Body of pancreas (tissue), 4 donors: ENCODE results near the gene TRAFD1. TPM values are rescaled to one million over a fixed set of nuclear protein-coding genes. Genes with fewer than 3 reads are reported as not detected.

Experiments
- ATAC-seq: fragments of 150-250 bp; one replicate; pipeline ENCODE4 v1.9.1; 2016
- DNase-seq, 4 donors: peaks; one replicate each; pipeline ENCODE4 v3.0.0-alpha.2; 2019
- H3K27ac ChIP-seq, 4 donors: fragments of 200-600 bp; sonication (generic); 1 replicate in 3 of 4; 2 replicates in 1 of 4; pipeline versions ENCODE4 v1.5.1 to v1.6.1; 2016 to 2019; ENCODE audit warnings: mild to moderate bottlenecking in 1 of 4, mixed read lengths in 1 of 4, moderate library complexity in 1 of 4
- H3K27me3 ChIP-seq, 2 donors: fragments of 200-600 bp; sonication (generic); one replicate each; pipeline ENCODE4 v1.6.0; 2016; ENCODE audit warnings: mild to moderate bottlenecking in 1 of 2
- H3K36me3 ChIP-seq, 2 donors: fragments of 200-600 bp; sonication (generic); replicated peaks in 1 of 2; 2 replicates each; pipeline ENCODE4 v1.5.1; 2016; ENCODE audit warnings: low read depth in 2 of 2; ENCODE audit not compliant: insufficient read depth in 1 of 2
- H3K4me1 ChIP-seq: fragments of 200-600 bp; sonication (generic); one replicate; pipeline ENCODE4 v1.6.0; 2016
- H3K4me3 ChIP-seq, 2 donors: fragments of 200-600 bp; sonication (generic); 1 replicate in 1 of 2; 2 replicates in 1 of 2; pipeline ENCODE4 v1.5.1; 2016 to 2019
- H3K9me3 ChIP-seq, 3 donors: fragments of 200-600 bp; sonication (generic); 1 replicate in 2 of 3; 2 replicates in 1 of 3; pipeline ENCODE4 v1.5.1; 2016
- POLR2A ChIP-seq, 3 donors: fragments of 450-650 bp; IDR thresholded peaks; one replicate each; pipeline ENCODE4 v1.6.1; 2016; ENCODE audit warnings: antibody characterized with exemption in 3 of 3, mild to moderate bottlenecking in 2 of 3
- WGBS, 2 donors: methylation state at CpG; one replicate each; pipeline ENCODE4 v1.1.5; 2017; 5-methylcytosine and 5-hydroxymethylcytosine counted together
- intact Hi-C: fragments of 100-400 bp; cut with DNase I; formaldehyde crosslinking; loops from one replicate; pipeline ENCODE4 v1.15.1; 2023
- total RNA-seq, 2 donors: library from RNA; depleted of rRNA; stranded (reverse); fragments of >200 nt; gene quantifications; one replicate each; pipeline ENCODE4 v1.1.0, GENCODE V29; 2016
- TF ChIP-seq, protein P1 (sequence below), 7 experiments: fragments of 450-650 bp in 4 of 7; fragments of 200-600 bp in 3 of 7; sonication (generic) in 3 of 7; IDR thresholded peaks; one replicate each; pipeline ENCODE4 v1.5.1; 2016 to 2019; ENCODE audit warnings: antibody characterized with exemption in 7 of 7

TRAFD1 gene, protein sequence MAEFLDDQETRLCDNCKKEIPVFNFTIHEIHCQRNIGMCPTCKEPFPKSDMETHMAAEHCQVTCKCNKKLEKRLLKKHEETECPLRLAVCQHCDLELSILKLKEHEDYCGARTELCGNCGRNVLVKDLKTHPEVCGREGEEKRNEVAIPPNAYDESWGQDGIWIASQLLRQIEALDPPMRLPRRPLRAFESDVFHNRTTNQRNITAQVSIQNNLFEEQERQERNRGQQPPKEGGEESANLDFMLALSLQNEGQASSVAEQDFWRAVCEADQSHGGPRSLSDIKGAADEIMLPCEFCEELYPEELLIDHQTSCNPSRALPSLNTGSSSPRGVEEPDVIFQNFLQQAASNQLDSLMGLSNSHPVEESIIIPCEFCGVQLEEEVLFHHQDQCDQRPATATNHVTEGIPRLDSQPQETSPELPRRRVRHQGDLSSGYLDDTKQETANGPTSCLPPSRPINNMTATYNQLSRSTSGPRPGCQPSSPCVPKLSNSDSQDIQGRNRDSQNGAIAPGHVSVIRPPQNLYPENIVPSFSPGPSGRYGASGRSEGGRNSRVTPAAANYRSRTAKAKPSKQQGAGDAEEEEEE
- 10 to 100 TPM; 13.2 to 15.3 TPM for total RNA-seq

DNA sequence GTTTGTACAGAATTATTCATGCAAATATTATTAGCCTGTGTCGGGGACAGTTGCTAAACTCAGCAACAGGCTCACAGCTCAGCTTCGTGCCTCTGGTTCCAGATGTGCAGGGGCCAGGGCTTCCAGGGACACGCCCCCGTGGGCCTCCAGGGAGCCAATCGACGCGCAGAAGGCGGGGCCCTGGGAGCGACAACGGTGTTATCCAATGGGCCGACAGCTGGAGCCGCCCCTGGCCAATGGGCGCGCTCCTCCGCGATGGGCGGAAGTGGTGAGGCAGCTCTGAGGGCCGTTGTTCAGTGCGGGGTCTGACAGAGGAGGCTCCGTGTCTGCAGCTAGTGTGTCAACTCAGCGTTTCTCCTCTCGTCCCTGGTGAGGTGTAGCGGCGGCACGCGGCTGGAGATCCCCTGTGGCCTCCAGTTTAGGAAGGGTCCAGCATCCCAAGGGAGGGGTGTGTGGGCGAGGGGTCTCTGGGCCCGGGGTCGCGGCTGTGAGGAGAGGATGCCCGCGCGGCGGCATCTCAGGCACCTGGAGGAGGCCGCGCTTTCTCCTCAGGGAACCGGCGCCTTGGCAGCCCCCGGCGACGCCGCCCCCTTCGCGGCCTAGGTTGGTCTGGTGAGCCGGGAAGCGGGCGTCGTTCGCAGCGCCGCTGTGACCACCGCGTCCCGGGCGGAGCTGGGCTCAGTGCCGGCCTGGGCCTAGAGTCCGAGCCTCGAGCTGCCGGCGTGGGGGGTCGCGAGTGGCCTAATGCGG, at the start of gene TRAFD1:
Gene TRAFD1, plus strand, starts transcription at position 311 of the 750 bp plus-strand sequence. CDS start 4,963 bp downstream, outside the sequence.
- TF ChIP-seq, protein P1, sequence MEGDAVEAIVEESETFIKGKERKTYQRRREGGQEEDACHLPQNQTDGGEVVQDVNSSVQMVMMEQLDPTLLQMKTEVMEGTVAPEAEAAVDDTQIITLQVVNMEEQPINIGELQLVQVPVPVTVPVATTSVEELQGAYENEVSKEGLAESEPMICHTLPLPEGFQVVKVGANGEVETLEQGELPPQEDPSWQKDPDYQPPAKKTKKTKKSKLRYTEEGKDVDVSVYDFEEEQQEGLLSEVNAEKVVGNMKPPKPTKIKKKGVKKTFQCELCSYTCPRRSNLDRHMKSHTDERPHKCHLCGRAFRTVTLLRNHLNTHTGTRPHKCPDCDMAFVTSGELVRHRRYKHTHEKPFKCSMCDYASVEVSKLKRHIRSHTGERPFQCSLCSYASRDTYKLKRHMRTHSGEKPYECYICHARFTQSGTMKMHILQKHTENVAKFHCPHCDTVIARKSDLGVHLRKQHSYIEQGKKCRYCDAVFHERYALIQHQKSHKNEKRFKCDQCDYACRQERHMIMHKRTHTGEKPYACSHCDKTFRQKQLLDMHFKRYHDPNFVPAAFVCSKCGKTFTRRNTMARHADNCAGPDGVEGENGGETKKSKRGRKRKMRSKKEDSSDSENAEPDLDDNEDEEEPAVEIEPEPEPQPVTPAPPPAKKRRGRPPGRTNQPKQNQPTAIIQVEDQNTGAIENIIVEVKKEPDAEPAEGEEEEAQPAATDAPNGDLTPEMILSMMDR (IDR thresholded peaks at IDR 0.05), result no peak
- peak; percentile 57 to 91 (median 85) for TF ChIP-seq POLR2A (IDR thresholded peaks at IDR 0.05)
- H3K36me3 ChIP-seq, result no peaks in the 10 kb centered on the region
- peak; percentile 96 to 98 (median 97) for DNase-seq
- peak; percentile 99 for ATAC-seq
- H3K9me3 ChIP-seq, result no peaks in the 10 kb centered on the region
- H3K27ac ChIP-seq, result peak within 1 kb of the TSS; percentile 43 to 86 (median 70)
- H3K4me1 ChIP-seq, result peaks cover 36% of the 10 kb centered on the region
- peak within 1 kb of the TSS; percentile 54 to 61 for H3K4me3 ChIP-seq
- intact Hi-C loops, result no loop called here
- no peaks in the 10 kb centered on the region for H3K27me3 ChIP-seq
- 0% methylated on average over 2 to 56 of the region's 63 CpGs for WGBS, 2 donors

DNA sequence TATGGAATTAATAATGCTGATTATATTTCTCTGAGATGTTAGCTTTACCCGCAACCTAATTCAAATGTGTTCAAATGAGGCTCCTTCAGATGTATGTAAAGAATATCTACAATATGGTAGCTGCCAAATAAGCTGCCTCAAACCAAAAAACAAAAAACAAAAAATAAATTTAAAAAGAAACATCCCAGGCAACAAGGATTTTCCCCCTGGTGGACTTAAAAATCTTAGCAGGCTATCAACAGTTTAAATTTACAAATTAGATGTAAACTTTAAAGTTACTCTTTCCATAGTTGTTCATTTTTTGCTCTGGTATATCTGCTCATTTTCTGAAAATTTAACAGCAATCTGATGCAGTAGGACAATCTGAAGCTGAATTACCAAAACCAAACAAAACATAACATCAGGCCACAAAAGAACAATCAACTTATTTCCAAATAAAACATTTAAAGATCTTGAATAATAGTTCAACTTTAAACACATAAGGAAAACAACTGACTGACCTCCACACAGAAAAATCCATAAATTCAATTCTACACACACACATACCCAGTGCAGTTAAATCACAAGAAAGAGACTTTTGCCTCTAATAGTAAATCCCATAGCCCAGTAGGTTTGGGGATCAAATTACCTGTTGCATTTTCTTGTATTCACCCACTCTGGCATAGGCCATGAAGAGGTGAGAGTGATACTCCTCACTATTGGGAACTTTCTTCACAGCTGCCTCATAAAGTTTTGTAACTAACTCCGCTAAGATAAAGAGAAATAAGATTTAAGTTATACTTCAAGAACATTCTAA, 38.1 kb upstream of the TRAFD1 start:
- WGBS, 2 donors, result 90 to 94% methylated on average over 2 of the region's 2 CpGs
- no peaks in the 10 kb centered on the region for H3K27me3 ChIP-seq
- no peak for ATAC-seq
- H3K36me3 ChIP-seq, result peaks cover 0 to 20% of the 10 kb centered on the region in 2 donors
- no peak for DNase-seq
- intact Hi-C loops, result no loop called here
- TF ChIP-seq POLR2A (IDR thresholded peaks at IDR 0.05), result no peak
- TF ChIP-seq, protein P1 (IDR thresholded peaks at IDR 0.05), result no peak
- peaks cover 4% of the 10 kb centered on the region for H3K4me1 ChIP-seq
- H3K27ac ChIP-seq, result no peak overlapping the region
- H3K9me3 ChIP-seq, result no peaks in the 10 kb centered on the region
- H3K4me3 ChIP-seq, result no peak overlapping the region

DNA sequence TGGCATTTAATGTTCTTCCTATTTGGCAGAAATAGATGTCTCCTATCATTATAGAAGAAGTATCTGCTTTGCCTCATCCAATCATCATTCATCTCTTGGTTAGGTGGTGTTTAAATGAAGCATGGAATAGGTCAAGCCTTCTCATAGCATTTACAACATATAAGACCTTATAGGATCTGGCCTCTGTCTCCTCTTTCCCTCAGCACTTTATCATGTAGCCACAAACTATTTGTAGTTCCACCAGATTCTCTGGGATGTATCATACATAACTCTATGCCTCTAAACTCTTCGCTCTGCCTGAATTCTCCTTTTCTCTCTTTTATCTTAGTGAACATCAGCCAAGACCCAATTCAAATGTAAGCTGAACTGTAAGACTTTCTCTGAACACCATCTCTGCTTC, 37.5 kb upstream of the TRAFD1 start:
- no peak for ATAC-seq
- peaks cover 0 to 20% of the 10 kb centered on the region in 2 donors for H3K36me3 ChIP-seq
- no peak overlapping the region for H3K27ac ChIP-seq
- H3K4me1 ChIP-seq, result peaks cover 4% of the 10 kb centered on the region
- 88 to 92% methylated on average over 1 of the region's 1 CpG for WGBS, 2 donors
- no peaks in the 10 kb centered on the region for H3K9me3 ChIP-seq
- no peak overlapping the region for H3K4me3 ChIP-seq
- no peak for DNase-seq
- H3K27me3 ChIP-seq, result no peaks in the 10 kb centered on the region
- intact Hi-C loops, result no loop called here
- TF ChIP-seq POLR2A (IDR thresholded peaks at IDR 0.05), result no peak
- TF ChIP-seq, protein P1 (IDR thresholded peaks at IDR 0.05), result no peak

DNA sequence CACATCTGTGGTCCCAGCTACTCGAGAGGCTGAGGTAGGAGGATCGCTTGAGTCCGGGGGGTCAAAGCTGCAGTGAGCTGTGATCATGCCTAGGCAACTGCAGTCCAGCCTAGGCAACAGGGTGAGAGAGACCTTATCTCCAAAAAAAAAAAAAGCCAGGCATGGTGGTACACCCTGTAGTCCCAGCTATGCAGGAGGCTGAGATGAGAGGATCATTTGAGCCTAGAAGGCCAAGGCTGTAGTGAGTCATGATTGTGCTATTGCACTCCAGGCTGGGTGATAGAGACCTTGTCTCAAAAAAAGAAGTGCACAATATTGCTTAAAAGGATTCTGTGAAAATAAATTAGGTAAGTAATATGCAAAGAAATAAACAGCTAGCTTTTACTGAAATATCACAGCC, 33.8 kb upstream of the TRAFD1 start:
- Histone ChIP-seq H3K4me3 (no peak overlapping the region), H3K4me1 (peaks cover 2% of the 10 kb centered on the region), H3K36me3 (peaks cover 0 to 20% of the 10 kb centered on the region in 2 donors), H3K27me3 (no peaks in the 10 kb centered on the region), H3K9me3 (no peaks in the 10 kb centered on the region), H3K27ac (no peak overlapping the region)
- ATAC-seq (no peak), DNase-seq (no peak)
- 90 to 93% methylated on average over 3 of the region's 3 CpGs for WGBS, 2 donors
- no peak for TF ChIP-seq POLR2A (IDR thresholded peaks at IDR 0.05)
- TF ChIP-seq, protein P1 (IDR thresholded peaks at IDR 0.05), result no peak
- intact Hi-C loops, result no loop called here
